Kidney (tissue), 14 donors: ENCODE results near the gene DERL3. TPM values are rescaled to one million over a fixed set of nuclear protein-coding genes. Genes with fewer than 3 reads are reported as not detected.
A peak's percentile ranks its signal among the peaks of the same experiment; 100 is the strongest.

Experiments
- DNase-seq, 5 donors: peaks; one replicate each; pipeline ENCODE4 v3.0.0-alpha.2; 2013 to 2020
- FAIRE-seq: peaks from 2 replicates; lab custom pipeline; 2012; peaks lifted over from hg19 to GRCh38; lab: Jason Lieb, UNC
- H3K27ac ChIP-seq, 2 donors: one replicate each; pipeline ENCODE4 v1.7.0; 2013; ENCODE audit warnings: low read depth in 2 of 2, low read length in 2 of 2, inconsistent platforms in 1 of 2
- H3K27me3 ChIP-seq: one replicate; pipeline ENCODE4 v1.7.1; 2013; ENCODE audit warnings: low read length, inconsistent platforms; ENCODE audit not compliant: control insufficient read depth, insufficient read depth
- H3K36me3 ChIP-seq, 3 donors: one replicate each; pipeline versions ENCODE4 v1.7.0 to v1.7.1; 2013; ENCODE audit warnings: low read length in 3 of 3, control low read depth in 1 of 3, inconsistent platforms in 1 of 3; ENCODE audit not compliant: insufficient read depth in 3 of 3, control insufficient read depth in 2 of 3
- H3K4me1 ChIP-seq, 3 donors: one replicate each; pipeline versions ENCODE4 v1.7.0 to v1.7.1; 2013; ENCODE audit warnings: low read length in 3 of 3, inconsistent platforms in 1 of 3, low read depth in 1 of 3; ENCODE audit not compliant: control insufficient read depth in 2 of 3, insufficient read depth in 2 of 3
- H3K4me3 ChIP-seq, 3 donors: one replicate each; pipeline versions ENCODE4 v1.7.0 to v1.8.1; 2013; ENCODE audit warnings: low read length in 3 of 3, control low read depth in 1 of 3, inconsistent platforms in 1 of 3
- H3K9ac ChIP-seq, 3 donors: one replicate each; pipeline versions ENCODE4 v1.7.0 to v1.7.1; 2013; ENCODE audit warnings: low read length in 3 of 3, control low read depth in 1 of 3, inconsistent platforms in 1 of 3
- H3K9me3 ChIP-seq, 3 donors: one replicate each; pipeline versions ENCODE4 v1.7.0 to v1.7.1; 2013; ENCODE audit warnings: low read length in 3 of 3, control low read depth in 1 of 3, inconsistent platforms in 1 of 3; ENCODE audit not compliant: control insufficient read depth in 2 of 3, insufficient read depth in 1 of 3
- intact Hi-C: fragments of 100-400 bp; cut with DNase I; formaldehyde crosslinking; loops from one replicate; pipeline ENCODE4 v1.11.1; 2022
- polyA plus RNA-seq: library from polyadenylated mRNA; stranded (reverse); fragments of 350-450 nt; fragmentation: Illumina TruSeq; extraction: RNeasy Lipid Tissue Mini Kit (QIAGEN cat#74804); gene quantifications from one replicate; pipeline ENCODE4 v1.2.3, GENCODE V29; 2014; ENCODE audit warnings: low read depth, low replicate concordance; ENCODE audit not compliant: insufficient read depth
- total RNA-seq: library from RNA; stranded (reverse); fragmentation: NEBNext Ultra II Directional; extraction: Animal tissue kit (Norgen Biotek cat#: 25700); gene quantifications from one replicate; pipeline ENCODE4 v1.2.1, GENCODE V29; 2021
- TF ChIP-seq, protein P1 (sequence below): IDR thresholded peaks from 3 replicates; pipeline ENCODE4 v1.5.1; 2012; ENCODE audit warnings: mild to moderate bottlenecking, moderate library complexity, borderline replicate concordance; ENCODE audit not compliant: insufficient read depth; ENCODE audit errors: extremely low read depth
- donor health status: control.
- donor health status: control.
- donor health status: control.
- donor health status: control.
- donor health status: control.
- donor health status: DM: yes; HTN: yes; CAD: no.
- donor health status: Normal renal cell carcinoma (clear cell type).

Gene DERL3
- total and polyA plus RNA-seq, 2 donors from 2014 or later, result 3.1 to 24.7 TPM

DNA sequence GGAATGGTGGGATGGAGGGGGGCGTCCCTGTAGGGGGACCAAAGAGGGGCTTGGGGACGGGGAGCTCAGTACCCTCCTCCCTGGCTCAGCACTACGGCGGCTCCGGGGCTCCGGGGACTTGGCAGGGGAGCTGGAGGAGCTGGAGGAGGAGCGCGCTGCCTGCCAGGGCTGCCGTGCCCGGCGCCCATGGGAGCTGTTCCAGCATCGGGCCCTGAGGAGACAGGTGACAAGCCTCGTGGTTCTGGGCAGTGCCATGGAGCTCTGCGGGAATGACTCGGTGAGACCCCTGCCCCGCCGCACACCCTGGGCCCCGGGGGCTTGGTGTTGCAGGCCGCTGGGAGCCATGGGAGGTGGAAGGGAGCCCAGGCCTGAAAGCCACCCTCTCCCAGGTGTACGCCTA is 43.6 kb upstream of the DERL3 start:
- DNase-seq, result peak in 1 of 5 donors; percentile 70
- Histone ChIP-seq H3K4me1 (peaks cover 0 to 9% (median 5%) of the 10 kb centered on the region in 3 donors), H3K27me3 (no peaks in the 10 kb centered on the region), H3K36me3 (peaks cover 0 to 28% (median 12%) of the 10 kb centered on the region in 3 donors), H3K9me3 (no peaks in the 10 kb centered on the region), H3K27ac (no peak overlapping the region), H3K9ac (no peak overlapping the region), H3K4me3 (no peak overlapping the region)
- intact Hi-C loops, result no loop called here
- TF ChIP-seq, protein P1, sequence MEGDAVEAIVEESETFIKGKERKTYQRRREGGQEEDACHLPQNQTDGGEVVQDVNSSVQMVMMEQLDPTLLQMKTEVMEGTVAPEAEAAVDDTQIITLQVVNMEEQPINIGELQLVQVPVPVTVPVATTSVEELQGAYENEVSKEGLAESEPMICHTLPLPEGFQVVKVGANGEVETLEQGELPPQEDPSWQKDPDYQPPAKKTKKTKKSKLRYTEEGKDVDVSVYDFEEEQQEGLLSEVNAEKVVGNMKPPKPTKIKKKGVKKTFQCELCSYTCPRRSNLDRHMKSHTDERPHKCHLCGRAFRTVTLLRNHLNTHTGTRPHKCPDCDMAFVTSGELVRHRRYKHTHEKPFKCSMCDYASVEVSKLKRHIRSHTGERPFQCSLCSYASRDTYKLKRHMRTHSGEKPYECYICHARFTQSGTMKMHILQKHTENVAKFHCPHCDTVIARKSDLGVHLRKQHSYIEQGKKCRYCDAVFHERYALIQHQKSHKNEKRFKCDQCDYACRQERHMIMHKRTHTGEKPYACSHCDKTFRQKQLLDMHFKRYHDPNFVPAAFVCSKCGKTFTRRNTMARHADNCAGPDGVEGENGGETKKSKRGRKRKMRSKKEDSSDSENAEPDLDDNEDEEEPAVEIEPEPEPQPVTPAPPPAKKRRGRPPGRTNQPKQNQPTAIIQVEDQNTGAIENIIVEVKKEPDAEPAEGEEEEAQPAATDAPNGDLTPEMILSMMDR, result no peak
- FAIRE-seq, result no peak

DNA sequence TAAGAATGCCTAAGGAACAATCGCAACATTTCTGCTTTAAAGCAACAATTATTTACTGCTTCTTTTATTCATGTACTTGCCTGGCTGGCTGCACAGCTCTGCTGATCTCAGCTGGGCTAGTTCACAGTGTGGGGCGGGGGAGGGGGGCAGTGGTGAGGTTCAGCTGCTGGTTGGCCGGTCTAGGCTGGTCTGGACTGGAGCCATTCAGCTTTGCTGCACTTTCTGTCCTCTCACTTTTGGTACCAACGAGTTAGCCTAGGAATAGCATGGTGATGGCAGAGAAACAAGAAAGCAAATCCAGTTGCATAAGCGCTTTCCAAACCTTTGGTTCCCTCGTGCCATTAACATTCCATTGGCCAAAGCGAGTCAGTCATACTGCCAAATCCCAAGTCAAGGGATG is 39.4 kb upstream of the DERL3 start:
- intact Hi-C loops, result no loop called here
- TF ChIP-seq, protein P1, result no peak
- Histone ChIP-seq H3K27ac (peak overlapping the region; percentile 59 to 67), H3K4me3 (no peak overlapping the region), H3K36me3 (peaks cover 5 to 38% (median 15%) of the 10 kb centered on the region in 3 donors), H3K4me1 (peaks cover 0 to 12% (median 5%) of the 10 kb centered on the region in 3 donors), H3K9me3 (no peaks in the 10 kb centered on the region), H3K9ac (no peak overlapping the region), H3K27me3 (no peaks in the 10 kb centered on the region)
- FAIRE-seq, result no peak
- peak in 4 of 5 donors; percentile 33 to 79 (median 44) for DNase-seq

DNA sequence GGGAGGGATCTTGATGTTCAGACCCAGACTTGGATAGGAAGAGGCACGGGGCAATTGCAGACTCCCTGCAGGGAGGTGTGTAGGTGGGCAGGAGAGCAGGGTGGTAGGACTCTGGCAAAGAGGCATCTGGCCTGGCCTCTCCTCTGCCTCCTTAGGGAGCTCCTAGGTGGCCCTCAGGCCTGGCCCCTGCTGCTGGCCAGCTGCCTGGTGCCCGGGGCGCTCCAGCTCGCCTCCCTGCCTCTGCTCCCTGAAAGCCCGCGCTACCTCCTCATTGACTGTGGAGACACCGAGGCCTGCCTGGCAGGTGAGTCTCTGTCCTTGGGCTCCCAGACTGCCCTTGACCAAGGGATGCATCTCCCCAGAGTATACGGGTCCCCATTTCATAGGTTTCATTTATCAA is 38.8 kb upstream of the DERL3 start:
- Histone ChIP-seq H3K9ac (no peak overlapping the region), H3K36me3 (peaks cover 5 to 37% (median 13%) of the 10 kb centered on the region in 3 donors), H3K9me3 (no peaks in the 10 kb centered on the region), H3K27me3 (no peaks in the 10 kb centered on the region), H3K4me1 (peaks cover 0 to 12% (median 5%) of the 10 kb centered on the region in 3 donors), H3K27ac (peak overlapping the region in 1 of 2 donors; percentile 67), H3K4me3 (no peak overlapping the region)
- TF ChIP-seq, protein P1, result no peak
- DNase-seq (peak in 1 of 5 donors; percentile 56), FAIRE-seq (no peak)
- intact Hi-C loops, result no loop called here

DNA sequence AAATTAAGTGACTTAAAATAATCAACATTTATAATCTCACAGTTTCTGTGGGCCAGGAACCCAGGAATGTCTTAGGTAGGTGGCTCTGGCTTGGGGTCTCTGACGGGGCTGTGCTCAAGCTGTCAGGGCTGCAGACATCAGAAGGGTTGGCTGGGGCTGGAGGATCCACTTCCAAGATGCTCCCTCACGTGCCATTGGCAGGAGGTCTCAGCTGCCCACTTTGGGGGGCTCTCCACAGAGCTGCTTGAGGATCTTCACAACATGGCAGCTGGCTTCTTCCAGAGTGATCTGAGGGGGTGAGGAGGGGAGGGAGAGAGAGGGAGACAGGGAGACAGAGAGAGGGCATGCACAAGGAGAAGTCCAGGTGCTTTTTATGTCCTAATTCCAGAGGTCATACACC is 37.0 kb upstream of the DERL3 start:
- FAIRE-seq, result no peak
- peaks cover 0 to 12% (median 5%) of the 10 kb centered on the region in 3 donors for H3K4me1 ChIP-seq
- no peak overlapping the region for H3K4me3 ChIP-seq
- TF ChIP-seq, protein P1, result no peak
- no peaks in the 10 kb centered on the region for H3K27me3 ChIP-seq
- no peak overlapping the region for H3K9ac ChIP-seq
- peaks cover 5 to 31% (median 8%) of the 10 kb centered on the region in 3 donors for H3K36me3 ChIP-seq
- peak in 1 of 5 donors; percentile 53 for DNase-seq
- H3K27ac ChIP-seq, result no peak overlapping the region
- intact Hi-C loops, result no loop called here
- no peaks in the 10 kb centered on the region for H3K9me3 ChIP-seq
